NCI-H510A treated with DMSO at 0.1 percent for 48 hours (cell line): ENCODE results near the gene BEST2.
"Not testable (repeated sequence)": the region's sequence is repeated elsewhere in the genome, so short reads cannot be mapped to it uniquely, and the experiment has no call there.

Experiments
- DNase-seq: peaks from one replicate; lab custom pipeline; 2025; lab: John Stamatoyannopoulos, UW

The BEST2 gene

GRCh38 chr19:12787458-12787857 is 35.9 kb downstream of the BEST2 start:
- no peak for DNase-seq

- DNase-seq = no peak
Observed at GRCh38 chr19:12788042-12788681, 36.6 kb downstream of the BEST2 start.

GRCh38 chr19:12788682-12789097 is 37.1 kb downstream of the BEST2 start:
- no peak for DNase-seq

DNA sequence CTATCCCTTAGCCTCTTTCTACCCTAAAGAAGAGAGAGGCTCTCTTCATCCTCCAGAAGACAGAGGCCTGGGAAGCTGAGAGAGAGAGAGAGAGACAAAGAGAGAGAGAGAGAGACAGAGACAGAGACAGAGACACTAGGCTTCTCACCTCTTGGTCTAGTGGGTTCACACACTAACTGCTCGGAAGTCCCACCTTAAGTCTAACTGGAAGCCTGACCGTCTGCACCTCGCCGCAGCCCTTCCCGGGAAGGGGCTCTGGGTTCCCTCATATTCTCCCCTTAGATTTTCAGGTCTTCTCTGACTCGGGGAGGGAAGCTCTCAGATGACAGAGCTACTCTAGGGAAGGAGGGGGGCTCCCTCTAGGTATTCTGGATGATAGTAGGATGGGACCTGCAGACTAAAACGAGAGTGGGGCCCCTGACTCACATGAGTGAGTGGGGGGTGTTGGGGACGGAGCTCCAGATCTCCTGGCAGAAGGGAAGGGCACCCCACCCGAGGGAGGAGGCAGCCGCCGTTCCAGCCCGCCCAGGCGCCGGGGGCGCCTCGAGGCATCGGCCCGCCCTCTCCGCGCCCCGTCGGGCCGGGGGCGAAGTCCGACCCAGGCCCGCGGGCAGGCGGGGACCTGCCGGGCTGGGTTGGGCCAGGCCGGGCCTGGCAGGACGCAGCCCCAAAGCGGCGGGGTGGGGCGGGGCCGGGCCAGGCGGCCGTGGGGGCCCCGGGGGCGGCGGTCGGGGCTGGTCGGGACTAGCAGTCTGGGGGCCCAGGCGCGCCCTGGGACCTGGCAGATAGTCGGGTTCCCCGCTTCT is 37.7 kb downstream of the BEST2 start:
- no peak for DNase-seq

DNA sequence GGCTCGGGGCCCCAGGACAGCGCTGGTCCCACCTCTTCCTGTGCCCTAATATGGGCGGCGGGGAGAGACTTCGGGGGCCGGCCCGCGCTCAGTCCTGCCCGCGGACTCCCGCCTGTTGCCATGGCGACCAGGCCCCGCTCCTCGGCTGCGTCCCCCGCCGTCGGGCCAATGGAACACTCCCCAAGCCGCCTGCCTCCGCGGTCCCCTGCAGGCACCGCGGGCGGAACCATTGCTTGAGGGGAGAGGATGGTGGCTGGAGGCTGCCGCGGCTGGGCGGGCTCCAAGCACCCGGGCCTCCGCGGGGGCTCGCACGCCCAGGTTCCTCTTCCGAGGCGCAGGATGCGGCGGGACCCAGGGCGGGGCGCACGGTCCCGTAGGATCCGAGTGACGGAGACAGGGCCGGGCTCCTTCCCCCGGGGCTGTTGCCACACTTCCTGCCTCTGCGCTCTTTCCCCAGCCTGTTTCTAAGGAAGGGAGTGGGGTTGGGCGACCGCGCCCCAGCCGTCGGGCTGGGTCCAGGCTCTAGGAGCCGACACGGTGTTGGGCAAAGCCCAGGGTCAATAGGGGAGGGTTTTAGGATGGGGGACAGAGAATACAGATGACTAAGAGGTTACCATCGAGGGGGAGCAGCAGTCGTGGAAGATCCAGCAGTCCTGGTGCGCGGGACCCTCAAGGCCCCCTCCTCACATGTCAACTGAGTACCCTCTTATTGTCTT is 38.5 kb downstream of the BEST2 start:
- peak; percentile 93 for DNase-seq

DNA sequence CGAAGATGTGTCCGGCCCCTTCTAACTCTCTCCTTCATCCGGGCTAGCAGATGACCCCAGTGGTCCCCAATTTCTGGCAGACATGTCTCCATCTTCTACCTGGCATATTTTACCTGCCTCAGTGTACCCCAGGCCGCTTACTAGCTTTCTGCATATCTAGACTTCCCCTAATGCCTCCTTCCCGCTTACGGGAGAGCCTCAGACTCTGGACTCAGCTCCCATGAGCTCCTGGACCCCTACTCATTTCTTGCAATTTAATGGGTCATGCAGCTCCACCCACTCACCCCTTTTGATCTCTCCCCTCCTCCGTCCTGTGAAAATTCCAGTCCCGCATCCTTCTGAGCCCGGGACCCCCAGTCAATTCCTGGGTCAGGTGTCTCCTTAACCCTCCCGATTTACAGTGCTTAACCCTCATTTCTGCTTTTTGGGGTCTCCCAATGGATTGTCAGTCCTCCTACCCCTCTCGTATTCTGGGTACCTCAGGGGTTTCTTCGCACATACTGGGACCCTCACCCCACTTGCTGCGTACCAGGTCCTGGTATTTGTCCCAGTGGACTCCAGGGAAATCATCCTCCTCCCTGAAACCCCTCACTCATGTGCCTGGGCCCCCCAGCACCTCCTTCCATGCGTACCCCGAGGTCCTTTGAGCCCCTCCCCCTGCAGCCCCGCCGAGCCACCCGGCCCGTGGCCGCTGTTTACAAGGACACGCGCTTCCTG is 39.2 kb downstream of the BEST2 start:
- DNase-seq = no peak

GRCh38 chr19:12791345-12792050 is 39.9 kb downstream of the BEST2 start, which contains the start of gene JUNB:
Gene JUNB (plus strand): TSS chr19:12791486. CDS start chr19:12791772, 286 bp downstream.
- peak; percentile 92 for DNase-seq

- DNase-seq = peak; percentile 72
Observed at GRCh38 chr19:12792051-12792852, 40.7 kb downstream of the BEST2 start.

GRCh38 chr19:12792853-12793289 is 41.3 kb downstream of the BEST2 start:
- no peak for DNase-seq

- peak; percentile 92 for DNase-seq
Observed at GRCh38 chr19:12793290-12794195, 42.0 kb downstream of the BEST2 start.

GRCh38 chr19:12794196-12794941 is 42.8 kb downstream of the BEST2 start:
- no peak for DNase-seq

DNA sequence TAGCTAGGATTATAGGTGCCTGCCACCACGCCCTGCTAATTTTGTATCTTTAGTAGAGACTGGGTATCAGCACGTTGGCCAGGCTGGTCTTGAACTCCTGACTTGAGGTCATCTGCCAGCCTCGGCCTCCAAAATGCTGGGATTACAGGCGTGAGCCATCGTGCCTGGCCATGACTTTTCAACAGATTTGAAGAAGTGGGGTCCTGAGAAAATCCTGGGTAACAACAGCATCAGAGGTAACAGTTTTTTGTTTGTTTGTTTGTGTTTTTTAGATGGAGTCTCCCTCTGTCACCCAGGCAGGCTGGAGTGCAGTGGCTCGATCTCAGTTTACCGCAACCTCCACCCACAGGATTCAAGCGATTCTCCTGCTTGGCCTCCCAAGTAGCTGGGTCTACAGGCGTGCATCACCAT is 43.4 kb downstream of the BEST2 start:
- DNase-seq = no peak

- DNase-seq = peak; percentile 89
Observed at GRCh38 chr19:12796146-12797071, 44.8 kb downstream of the BEST2 start.

DNA sequence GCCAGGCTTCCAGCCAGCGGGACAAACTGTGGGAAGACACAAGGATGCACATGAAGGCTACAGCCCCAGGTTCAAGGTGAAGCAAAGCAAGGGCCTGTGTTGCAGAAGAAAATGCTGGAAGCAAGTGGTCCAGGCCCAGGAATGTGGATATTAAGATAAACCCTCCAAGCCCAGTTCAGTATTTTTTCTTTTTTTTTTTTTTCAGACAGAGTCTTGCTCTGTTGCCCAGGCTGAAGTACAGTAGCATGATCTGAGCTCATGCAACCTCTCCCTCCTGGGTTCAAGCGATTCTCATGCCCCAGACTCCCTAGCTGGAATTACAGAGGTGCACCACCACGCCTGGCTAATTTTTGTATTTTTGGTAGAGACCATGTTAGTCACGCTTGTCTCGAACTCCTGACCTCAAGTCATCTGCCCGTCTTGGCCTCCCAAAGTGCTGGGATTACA is 45.6 kb downstream of the BEST2 start:
- DNase-seq = no peak

GRCh38 chr19:12797607-12798006 is 46.0 kb downstream of the BEST2 start:
- not testable (repeated sequence) for DNase-seq

GRCh38 chr19:12799742-12800465 is 48.3 kb downstream of the BEST2 start:
- no peak for DNase-seq

DNA sequence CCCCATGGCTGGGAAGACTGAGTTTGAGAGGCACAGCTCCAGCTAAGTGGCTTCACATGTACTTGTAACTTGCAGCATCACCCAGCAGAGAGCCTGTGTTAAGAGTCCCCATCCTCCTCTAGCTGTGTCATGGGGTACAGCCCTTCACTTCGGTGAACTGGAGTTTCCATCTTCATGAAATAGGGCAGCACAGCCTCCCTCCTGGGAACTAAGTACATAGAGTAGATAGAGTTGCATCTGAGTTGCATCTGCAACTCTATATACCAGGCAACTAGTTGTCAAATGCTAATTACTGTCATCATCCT is 48.8 kb downstream of the BEST2 start:
- no peak for DNase-seq
